Ishikawa (cell line): ENCODE measurements around the gene SERAC1.

Source experiments
- CEBPB ChIP-seq: IDR thresholded peaks from 2 replicates; pipeline ENCODE4 v1.6.1; 2012
- CREB1 ChIP-seq: IDR thresholded peaks from 2 replicates; pipeline ENCODE4 v1.6.1; 2012; ENCODE audit warnings: low read depth
- EGR1 ChIP-seq: IDR thresholded peaks from 2 replicates; pipeline ENCODE4 v1.6.1; 2012
- EP300 ChIP-seq: IDR thresholded peaks from 2 replicates; pipeline ENCODE4 v1.6.1; 2012; ENCODE audit warnings: borderline replicate concordance
- FOXM1 ChIP-seq: IDR thresholded peaks from 2 replicates; pipeline ENCODE4 v1.6.1; 2012; ENCODE audit warnings: low read depth, borderline replicate concordance
- MAX ChIP-seq: IDR thresholded peaks from 2 replicates; pipeline ENCODE4 v1.6.1; 2012
- NFIC ChIP-seq: IDR thresholded peaks from 2 replicates; pipeline ENCODE4 v1.6.1; 2012
- RAD21 ChIP-seq: IDR thresholded peaks from 2 replicates; pipeline ENCODE4 v1.6.1; 2012; ENCODE audit warnings: low read depth
- REST ChIP-seq: IDR thresholded peaks from 2 replicates; pipeline ENCODE4 v1.6.1; 2012; ENCODE audit warnings: low read depth, mild to moderate bottlenecking
- TAF1 ChIP-seq: IDR thresholded peaks from 2 replicates; pipeline ENCODE4 v1.6.1; 2012; ENCODE audit warnings: low read depth, mild to moderate bottlenecking
- TCF12 ChIP-seq: IDR thresholded peaks from 2 replicates; pipeline ENCODE4 v1.6.1; 2012; ENCODE audit warnings: low read depth
- TEAD4 ChIP-seq: IDR thresholded peaks from 2 replicates; pipeline ENCODE4 v1.6.1; 2012
- USF1 ChIP-seq: IDR thresholded peaks from 2 replicates; pipeline ENCODE4 v1.6.1; 2012
- YY1 ChIP-seq: IDR thresholded peaks from 2 replicates; pipeline ENCODE4 v1.6.1; 2012; ENCODE audit warnings: low read depth

GRCh38 chr6:158095671-158096070 lies 72.4 kb downstream of the SERAC1 start:
- TF ChIP-seq EP300: no peak
- no peak for TF ChIP-seq YY1
- TF ChIP-seq REST: no peak
- no peak for TF ChIP-seq RAD21
- TF ChIP-seq TAF1: no peak
- TF ChIP-seq NFIC: no peak
- no peak for TF ChIP-seq MAX
- no peak for TF ChIP-seq CREB1
- TF ChIP-seq CEBPB: no peak
- TF ChIP-seq FOXM1: no peak
- TF ChIP-seq EGR1: no peak
- TF ChIP-seq TCF12: no peak
- TF ChIP-seq TEAD4: no peak
- TF ChIP-seq USF1: no peak
